Right ventricle myocardium inferior (tissue), 1 donor: ENCODE measurements around the gene GMPPA. TPM values are rescaled to one million over a fixed set of nuclear protein-coding genes. Genes with fewer than 3 reads are reported as not detected.

Experiments used
- ATAC-seq: fragments of 200-7000 bp; cut with Tn5 transposase; one replicate; pipeline ENCODE4 v1.9.1; 2020; ENCODE audit warnings: mild to moderate bottlenecking, moderate library complexity
- DNase-seq: peaks from one replicate; pipeline ENCODE4 v3.0.0; 2021; ENCODE audit errors: missing footprints
- intact Hi-C: fragments of 100-400 bp; cut with DNase I; formaldehyde crosslinking; loops from one replicate; pipeline ENCODE4 v1.11.0; 2022
- total RNA-seq: library from RNA; stranded (reverse); fragmentation: NEBNext Ultra II Directional; extraction: Animal tissue kit (Norgen Biotek cat#: 25700); gene quantifications from one replicate; pipeline ENCODE4 v1.2.1, GENCODE V29; 2021
- donor health status: DM: no; HTN: yes; CAD: no; lungs with severe emphysema.

Gene GMPPA
- total RNA-seq, 1 donor from 2014 or later: 22.9 TPM

DNA sequence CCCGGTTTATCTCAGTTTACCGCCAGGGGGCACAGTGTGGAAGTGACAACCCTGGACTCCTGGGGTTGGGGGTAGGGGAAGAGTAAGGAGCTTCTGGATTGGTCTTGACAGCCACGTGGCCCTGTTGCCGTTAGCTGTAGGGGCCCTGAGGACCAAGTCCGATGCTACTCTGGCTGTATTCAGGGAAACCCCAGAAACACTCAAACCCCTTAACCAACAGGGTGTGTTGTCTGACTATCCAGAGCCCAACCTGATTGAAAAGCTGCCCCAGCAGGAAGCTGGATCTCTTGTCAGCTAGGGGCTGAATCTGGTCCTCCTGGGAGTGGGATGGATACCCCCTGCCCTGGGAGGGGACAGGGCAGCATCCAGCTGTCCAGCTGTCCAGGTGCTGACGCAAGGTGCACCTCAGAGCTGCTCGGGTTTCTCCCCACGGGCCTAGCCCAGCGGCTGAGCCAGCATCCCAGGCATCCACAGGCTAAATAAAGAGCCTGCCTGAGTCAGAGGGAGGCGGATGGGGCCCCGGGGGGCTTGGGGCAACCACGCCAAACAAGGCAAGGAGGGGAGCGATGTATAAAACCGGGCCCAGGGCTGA, 3.1 kb upstream of the GMPPA start:
- intact Hi-C loops: loop anchor here (2.0 kb wide), 1 partner anchor 33 kb away; no protein-coding TSS in a partner anchor
- no peak for DNase-seq
- no peak for ATAC-seq

DNA sequence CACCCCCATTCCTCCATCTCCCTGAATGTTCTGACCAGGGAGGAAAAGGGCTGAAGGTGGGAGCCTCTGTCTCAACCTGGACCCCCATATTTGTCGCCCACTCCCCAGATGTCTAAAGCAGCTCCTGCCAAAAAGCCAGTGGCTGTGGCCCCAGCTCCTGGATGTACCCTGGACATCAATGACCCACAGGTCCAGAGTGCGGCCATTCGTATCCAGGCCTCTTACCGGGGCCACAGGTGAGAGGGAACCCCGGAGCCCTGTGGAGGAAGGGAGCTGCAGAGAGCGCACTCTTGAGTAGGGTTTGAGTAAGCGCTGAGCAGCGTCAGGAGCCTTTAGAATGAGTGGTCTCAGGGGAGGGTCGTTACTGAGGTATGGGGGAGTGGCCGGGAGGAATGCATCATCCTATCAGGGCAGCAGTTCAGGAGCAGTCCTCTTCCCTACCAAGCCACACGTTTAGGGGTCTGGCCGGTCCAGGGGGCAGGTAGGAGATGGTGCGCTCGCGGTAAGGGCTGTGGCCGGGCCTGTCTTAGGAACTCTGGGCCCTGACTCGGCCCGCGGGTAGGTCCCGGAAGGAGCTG, 2.4 kb upstream of the GMPPA start:
- intact Hi-C loops: loop anchor here (2.0 kb wide), 1 partner anchor 32 kb away; no protein-coding TSS in a partner anchor
- no peak for ATAC-seq
- no peak for DNase-seq

DNA sequence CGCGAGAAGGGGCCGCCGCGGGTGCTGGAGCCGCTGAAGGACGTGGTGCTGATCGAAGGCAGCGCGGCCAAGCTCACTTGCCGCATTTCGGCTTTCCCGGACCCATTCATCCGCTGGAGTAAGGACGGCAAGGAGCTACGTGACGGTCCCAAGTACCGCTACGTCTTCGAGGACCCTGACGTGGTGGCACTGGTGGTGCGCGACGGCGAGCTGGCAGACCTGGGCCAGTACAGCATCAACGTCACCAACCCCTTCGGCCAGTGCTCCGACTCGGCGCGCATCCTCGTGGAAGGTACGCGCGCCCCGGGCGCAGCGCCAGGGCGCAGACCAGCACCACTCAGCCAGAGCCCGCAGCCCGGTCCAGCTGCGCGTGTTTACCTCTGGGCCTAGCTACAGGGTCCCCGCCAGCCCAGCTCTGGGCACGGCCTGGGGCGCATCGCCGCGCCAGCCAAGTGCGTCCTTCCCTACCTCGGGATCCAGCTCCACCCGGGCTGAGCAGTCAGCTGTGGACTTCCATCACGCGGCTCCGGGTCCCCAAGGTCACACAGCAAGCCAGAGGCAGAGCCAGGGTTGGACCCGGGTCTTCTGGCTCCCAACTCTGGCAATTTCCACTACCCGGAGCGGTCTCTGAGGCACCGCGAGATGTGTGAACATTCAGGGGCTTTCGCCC, 1.7 kb upstream of the GMPPA start:
- intact Hi-C loops: loop anchor here (2.0 kb wide), 1 partner anchor 32 kb away; no protein-coding TSS in a partner anchor
- ATAC-seq: no peak
- DNase-seq: no peak

DNA sequence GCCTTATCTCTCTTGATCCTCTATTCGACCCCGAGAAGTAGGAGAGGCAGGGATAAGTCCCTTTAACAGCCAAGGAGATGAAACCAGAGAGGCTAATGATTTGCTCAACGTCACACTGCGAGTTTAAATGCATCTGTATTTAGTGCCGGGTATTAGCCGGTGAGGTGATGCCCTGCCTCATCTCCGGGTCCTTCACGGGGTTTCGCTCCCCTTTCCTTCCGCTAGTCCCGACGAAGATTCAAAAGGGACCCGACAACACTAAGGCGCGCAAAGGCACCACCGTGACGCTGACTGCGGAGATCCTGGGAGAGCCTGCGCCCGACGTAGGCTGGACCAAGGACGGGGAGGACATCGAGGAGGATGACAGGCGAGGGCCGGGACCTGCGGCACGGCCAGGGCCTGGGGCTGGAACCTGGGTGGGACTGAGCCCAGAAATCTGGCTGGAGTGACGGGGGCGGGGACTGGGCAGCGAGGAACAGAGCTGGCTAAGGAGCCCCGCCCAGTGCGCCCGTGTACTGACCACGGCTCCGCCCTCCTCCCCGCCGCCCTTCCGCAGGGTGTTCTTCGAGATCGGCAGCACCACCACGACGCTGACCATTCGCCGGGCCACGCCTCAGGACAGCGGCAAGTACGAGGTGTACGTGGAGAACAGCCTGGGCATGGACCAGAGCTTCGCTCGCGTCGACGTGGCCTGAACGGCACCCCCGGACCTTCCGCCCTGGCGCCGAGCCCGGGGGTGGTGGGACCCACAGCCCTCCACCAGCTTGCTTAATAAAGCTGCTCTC, 1.0 kb upstream of the GMPPA start:
- intact Hi-C loops: loop anchor here (1.0 to 2.0 kb wide), 3 partner anchors 31 to 100 kb away; partner anchors contain the start of gene STK11IP
- ATAC-seq: peak; percentile 89

DNA sequence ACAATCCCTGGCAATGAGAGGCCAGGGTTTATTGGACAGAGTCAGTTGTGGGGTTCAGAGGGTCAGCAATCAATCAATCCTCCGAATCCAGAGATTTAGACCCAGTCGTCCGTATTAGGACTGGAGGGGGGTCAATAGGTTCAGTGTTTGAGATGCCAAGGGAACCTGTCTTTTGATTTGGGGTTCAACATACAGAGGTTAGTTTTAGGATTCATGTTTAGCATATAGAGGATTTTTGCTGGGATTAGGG, 292 bp downstream of the GMPPA start:
- DNase-seq (no peak), ATAC-seq (no peak)
- intact Hi-C loops: no loop called here

More for the DNA sequence above, 1.0 kb upstream of the GMPPA start:
- DNase-seq: peak; percentile 98

DNA sequence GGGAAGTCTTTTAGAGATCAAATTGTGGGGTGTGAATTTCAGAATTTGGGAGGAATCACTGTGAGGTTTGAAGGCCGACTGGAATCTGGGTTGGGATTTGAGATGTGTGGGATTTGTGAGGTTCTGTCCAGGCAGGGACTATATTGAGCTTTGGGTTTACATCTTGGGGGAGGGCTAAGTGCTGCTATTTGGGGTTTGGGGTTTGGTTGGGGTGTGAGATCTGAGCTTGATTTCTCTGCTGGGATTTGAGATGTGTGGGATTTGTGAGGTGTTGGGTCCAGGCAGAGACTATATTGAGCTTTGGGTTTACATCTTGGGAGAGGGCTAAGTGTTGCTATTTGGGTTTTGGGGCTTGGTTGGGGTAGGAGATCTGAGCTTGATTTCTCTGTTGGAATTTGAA, 864 bp downstream of the GMPPA start:
- ATAC-seq (no peak), DNase-seq (no peak)
- intact Hi-C loops: no loop called here

DNA sequence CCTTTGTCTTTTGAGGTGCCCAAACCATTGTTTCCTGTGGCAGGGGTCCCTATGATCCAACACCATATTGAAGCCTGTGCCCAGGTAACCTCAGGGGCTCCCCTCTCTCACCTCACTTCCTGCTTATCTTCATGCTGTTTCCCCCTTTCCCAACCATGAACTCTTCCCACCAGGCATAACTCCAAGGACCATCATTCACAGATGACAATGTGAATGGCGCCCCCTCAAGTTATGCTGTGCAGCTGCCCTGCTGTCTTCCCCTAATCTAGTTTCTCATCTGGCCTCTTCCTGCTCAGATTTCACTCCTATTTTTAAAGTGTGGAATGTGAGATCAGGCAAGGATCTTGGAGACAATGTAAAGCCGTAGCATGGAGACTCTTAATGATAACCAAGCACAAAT, 1.4 kb downstream of the GMPPA start:
- DNase-seq (peak; percentile 15), ATAC-seq (no peak)
- intact Hi-C loops: loop anchor here (10.0 kb wide), 1 partner anchor 215 kb away; no protein-coding TSS in a partner anchor

DNA sequence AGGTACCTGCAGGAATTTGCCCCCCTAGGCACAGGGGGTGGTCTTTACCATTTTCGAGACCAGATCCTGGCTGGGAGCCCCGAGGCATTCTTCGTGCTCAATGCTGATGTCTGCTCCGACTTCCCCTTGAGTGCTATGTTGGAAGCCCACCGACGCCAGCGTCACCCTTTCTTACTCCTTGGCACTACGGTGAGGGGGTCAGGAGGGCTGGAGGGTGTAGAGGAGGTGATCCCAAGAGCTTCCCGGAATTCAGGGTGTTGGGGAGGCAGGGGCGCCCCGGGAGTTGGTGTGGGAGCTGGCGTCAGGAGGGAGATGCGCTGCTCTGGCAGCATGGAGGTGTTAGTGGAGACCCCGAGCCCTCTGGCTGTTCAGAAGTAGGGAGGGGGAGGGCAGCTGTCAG, 3.2 kb downstream of the GMPPA start:
- no peak for ATAC-seq
- intact Hi-C loops: loop anchor here (10.0 kb wide), 1 partner anchor 217 kb away; no protein-coding TSS in a partner anchor
- no peak for DNase-seq

DNA sequence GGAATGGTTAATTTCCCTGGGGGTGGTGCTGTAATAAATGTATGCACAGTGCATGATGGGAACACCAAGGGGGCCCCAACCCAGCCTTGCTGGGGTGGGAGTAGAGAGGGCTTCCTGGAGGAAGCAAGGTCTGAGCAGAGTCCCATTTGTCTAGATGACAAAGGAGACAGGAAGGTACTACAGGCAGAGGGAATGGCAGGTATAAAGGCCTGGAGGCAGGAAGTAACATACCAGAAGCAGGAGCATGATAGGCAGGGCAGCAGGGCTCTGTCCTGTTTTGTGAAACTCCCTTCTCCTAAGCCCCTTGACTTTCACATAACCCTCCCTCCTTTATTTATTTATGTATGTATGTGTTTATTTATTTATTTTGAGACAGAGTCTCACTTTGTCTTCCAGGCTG, 3.9 kb downstream of the GMPPA start:
- ATAC-seq: no peak
- DNase-seq: no peak
- intact Hi-C loops: loop anchor here (10.0 kb wide), 1 partner anchor 218 kb away; no protein-coding TSS in a partner anchor

DNA sequence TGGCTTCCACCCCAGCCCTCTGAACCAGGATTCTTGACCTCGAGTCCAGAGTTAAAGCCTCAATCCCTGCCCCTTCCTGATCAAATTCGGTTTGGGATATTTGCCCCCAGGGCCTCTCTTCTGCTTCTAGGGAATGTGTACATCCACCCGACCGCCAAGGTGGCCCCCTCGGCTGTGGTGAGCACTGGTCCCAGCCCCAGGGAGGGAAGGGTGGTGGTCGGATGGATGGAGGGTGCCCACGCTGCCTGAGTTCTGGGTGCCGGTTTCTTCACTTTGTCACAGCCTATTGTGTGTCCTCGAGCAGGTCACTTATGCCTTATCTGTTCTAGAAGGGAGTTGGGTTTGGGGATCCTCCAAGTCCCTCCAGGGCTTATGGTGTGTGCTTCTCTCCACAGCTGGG, 6.9 kb downstream of the GMPPA start:
- ATAC-seq (no peak), DNase-seq (no peak)
- intact Hi-C loops: loop anchor here (10.0 kb wide), 1 partner anchor 221 kb away; no protein-coding TSS in a partner anchor

DNA sequence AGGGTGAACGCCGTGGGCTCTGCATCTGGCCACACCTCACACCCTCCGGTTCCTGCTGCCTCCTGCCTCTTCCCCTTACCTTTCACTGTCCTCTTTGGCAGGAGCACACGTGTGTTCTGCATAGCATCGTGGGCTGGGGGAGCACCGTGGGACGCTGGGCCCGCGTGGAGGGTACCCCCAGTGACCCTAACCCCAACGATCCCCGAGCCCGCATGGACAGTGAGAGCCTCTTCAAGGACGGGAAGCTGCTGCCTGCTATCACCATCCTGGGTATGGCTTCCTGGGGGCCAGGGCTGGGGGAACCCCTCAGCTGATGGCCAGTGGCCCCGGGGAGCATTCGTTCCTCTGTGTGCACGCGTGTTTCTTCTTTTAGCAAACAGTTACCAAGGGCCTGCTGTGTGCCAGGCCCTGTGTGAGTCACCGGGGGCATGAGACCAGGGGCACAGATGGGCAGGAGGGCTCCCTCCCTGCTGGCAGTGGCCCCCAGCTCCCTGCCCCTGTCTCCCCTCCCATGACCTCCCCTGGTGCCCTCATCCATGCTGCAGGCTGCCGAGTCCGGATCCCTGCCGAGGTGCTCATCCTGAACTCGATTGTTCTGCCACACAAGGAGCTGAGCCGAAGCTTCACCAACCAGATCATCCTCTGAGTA, 7.6 kb downstream of the GMPPA start:
- intact Hi-C loops: loop anchor here (10.0 kb wide), 1 partner anchor 221 kb away; no protein-coding TSS in a partner anchor
- no peak for DNase-seq
- ATAC-seq: no peak

DNA sequence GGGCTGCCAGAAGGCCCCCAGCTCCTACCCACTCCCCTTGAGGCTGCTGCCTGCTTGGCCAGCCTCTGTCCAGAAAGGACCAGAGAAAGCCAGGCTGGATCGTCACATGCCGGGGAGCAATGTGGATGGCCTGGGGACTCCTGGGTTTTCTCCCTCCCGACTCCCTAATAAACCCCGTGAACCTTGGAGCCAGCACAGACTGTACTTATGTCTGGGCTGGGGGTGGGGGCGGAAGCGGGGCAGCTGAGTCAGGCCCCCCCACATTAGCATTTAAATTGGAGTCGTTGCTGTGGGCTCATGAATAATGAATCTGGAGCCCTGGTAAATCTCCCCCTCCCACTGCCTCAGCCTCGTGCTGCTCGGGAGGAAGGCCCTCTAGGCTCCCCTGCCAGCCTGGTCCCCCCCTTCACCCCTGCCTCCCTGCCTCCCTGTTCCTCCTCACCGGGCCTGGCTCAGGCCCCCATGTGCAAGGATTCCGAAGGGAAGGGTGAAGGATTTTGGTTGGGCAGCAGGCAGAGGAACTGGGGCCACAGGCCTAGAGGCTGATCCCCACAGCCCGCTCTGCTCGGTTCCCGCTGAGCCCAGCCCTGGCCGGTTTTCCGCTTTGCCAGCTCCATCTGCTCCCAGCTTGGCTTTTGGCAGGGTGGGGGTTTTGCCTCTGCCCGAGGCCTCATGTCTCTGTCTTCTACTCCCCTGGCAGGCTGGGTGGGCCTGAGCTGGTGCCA, 8.3 kb downstream of the GMPPA start:
- intact Hi-C loops: loop anchor here (10.0 kb wide), 1 partner anchor 222 kb away; no protein-coding TSS in a partner anchor
- DNase-seq: no peak

DNA sequence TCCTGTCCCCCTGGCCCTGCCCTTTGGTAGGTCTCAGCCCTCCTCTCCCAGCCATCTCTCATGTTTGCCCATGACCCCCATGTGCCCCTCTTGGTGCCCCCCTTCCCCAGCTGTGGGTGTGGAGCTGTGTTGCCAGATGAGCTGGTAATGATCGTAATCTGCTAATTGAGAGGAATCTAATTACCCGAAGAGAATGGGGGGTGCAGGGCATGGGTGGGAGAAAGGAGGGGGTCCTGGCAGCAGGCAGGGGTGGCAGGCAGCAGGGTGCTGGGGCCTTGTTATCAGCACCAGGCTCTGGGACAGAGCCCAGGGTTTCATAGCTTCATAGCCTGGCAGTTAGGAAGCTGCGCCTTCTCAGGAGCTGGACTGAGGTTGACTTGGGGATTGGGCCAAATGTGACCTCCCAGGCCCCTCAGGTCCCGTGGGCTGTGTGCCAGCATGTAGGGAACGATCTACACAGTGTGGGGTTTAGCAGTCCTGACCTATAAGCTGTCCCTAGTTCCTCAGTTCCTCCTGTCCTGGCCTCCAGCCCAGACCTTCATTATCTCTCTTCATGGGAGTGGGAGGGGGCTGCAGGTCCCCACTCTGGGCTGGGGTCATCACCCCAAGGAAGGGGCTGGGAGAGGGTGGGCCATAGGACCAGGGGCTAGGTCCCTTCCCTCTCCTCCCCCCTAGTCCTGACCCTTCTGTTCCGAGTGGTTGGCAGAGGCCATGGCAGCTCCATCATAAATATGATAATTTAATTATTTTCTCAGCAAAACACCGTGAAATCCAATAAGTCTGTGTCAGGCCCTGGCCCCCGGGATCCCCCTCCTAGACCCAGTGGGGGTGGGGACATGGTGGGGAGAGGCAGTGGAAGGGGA, 9.1 kb downstream of the GMPPA start:
- no peak for ATAC-seq
- intact Hi-C loops: loop anchor here (10.0 kb wide), 1 partner anchor 223 kb away; no protein-coding TSS in a partner anchor
- DNase-seq: no peak

More for the DNA sequence above, 8.3 kb downstream of the GMPPA start:
- no peak for ATAC-seq

DNA sequence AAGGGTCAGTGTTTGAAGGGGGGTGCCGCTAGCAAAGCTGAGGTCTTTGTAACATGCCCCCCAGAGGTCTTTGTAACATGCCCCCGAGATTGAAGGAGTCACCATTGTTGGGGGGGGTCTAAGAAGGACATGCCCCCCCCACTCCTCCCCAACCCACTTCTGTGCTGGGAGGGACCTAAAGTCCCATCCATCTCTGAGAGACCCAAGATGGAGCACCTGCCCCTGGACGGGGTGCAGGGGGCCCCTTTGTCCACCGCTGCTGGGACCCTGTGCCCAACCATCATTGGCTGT, 9.7 kb downstream of the GMPPA start:
- ATAC-seq (no peak), DNase-seq (no peak)
- intact Hi-C loops: loop anchor here (10.0 kb wide), 1 partner anchor 224 kb away; no protein-coding TSS in a partner anchor

DNA sequence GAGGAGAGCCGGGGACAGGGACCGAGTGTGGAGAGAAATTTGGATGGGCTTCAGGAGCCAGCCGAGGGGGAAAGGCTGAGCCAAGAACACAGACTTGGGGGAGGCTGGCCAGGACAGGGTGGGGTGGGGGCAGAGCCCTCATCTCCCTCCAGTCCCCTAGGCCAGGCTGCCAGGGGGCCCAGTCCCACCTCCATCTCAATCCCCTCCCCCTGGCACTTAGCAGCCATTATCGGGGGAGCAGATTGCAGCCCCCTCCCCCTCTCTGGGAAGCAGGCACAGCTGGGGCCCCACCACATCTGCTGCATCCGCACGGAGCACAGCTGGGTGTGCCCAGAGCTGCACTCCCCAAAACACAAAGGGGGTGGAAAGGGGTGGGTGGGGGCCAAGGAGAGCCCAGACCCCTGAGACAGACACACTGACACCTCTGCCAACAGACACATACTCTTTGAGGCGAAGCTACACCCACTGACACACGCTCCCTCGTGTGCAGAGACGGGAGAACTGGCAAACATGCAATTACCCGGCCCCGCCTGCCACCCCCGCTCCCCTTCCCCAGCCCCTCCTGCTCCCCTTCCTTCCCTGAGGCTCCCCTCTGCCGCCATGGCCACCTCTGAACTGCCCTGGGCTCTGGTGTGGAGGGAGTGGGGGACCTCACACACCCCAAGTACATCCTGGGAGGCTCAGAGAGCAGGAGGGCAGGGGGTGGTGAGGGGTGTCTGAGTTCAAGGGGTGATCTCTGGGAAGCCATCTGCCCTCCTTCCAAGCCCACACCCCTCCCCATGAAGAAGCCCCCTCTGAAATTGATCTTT, 10.5 kb downstream of the GMPPA start:
- ATAC-seq: peak; percentile 7
- DNase-seq: no peak
- intact Hi-C loops: loop anchor here (10.0 kb wide), 1 partner anchor 224 kb away; no protein-coding TSS in a partner anchor

DNA sequence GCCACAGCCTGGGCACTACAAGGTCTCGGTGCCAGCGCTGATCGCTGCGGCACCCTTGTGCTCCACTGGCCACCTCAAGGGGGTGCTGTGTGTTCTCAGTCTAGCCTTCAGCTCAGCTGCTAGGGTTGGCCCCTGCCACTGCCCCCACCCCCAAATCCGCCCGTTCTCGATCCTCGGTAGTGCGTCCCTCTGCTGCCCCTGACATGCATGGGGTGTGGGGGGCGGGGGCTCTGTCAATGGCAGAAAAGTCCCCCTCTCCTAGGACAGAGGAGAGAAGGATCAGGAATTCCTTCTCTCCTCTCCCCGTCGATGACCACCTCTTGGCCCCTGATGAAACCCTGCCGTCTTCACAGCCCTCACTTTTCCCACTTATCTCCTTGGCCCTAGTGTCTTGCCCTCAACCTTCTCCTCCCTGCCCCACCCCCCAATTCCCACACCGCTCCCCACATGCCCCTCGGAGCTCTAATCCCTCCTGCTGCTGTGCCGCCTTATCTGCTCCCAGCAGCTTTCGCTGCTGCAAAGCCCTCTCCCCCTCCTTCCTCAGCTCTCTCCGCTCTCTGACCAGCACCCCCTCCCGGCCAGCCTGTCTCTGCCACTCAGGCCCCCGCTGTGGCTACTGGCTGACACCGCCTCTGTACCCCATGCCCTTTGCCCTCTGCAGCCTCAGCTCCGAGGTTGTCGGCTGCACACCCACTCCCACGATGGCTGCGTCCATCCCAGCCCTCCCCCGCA, 11.3 kb downstream of the GMPPA start:
- DNase-seq (no peak), ATAC-seq (peak; percentile 64)
- intact Hi-C loops: loop anchor here (10.0 kb wide), 1 partner anchor 225 kb away; no protein-coding TSS in a partner anchor
